GM18517 (cell line): ENCODE measurements around the gene ZNF225.
"Not testable (repeated sequence)": the region's sequence is repeated elsewhere in the genome, so short reads cannot be mapped to it uniquely, and the experiment has no call there.

ENCODE experiments used
- ATAC-seq: cut with Tn5 transposase; IDR thresholded peaks from one replicate; pipeline ENCODE4 v1.9.1; 2021; ENCODE audit warnings: mild to moderate bottlenecking, moderate library complexity; ENCODE audit not compliant: unreplicated experiment

ZNF225 gene

GRCh38 chr19:44156475-44156874 lies 43.3 kb downstream of the ZNF225 start:
- ATAC-seq, result no peak

DNA sequence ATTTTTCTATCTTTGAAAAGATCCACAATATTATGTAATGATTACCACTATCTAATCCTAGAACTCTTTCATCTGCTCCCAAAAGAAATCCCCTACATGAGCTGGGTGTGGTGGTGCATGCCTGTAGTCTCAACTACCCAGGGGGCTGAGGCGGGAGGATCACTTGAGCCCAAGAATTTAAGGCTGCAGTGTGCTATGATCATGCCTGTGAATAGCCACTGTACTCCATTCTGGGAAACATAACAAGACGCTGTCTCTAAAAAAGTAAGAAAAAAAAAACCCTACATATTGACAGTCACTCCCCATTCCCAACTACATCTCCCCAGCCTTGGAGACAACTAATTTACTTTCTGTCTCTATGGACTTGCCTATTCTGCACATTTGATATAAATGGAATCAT lies 50.6 kb downstream of the ZNF225 start:
- ATAC-seq, result no peak

DNA sequence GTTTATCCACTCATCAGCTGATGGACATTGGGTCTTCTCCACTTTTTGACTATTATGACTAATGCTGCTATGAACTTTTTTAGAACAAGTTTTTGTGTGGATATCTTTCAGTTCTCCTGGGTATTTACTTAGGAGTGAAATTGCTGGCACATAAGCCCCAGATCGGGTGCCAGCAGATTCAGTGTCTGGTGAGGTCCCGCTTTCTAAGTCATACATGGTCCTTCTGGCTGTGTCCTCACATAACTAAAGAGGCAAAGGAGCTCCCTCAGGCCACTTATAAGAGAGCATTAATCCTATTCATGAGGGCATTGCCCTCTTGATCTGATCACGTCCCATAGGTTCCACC lies 51.1 kb downstream of the ZNF225 start:
- ATAC-seq, result peak; percentile 19

DNA sequence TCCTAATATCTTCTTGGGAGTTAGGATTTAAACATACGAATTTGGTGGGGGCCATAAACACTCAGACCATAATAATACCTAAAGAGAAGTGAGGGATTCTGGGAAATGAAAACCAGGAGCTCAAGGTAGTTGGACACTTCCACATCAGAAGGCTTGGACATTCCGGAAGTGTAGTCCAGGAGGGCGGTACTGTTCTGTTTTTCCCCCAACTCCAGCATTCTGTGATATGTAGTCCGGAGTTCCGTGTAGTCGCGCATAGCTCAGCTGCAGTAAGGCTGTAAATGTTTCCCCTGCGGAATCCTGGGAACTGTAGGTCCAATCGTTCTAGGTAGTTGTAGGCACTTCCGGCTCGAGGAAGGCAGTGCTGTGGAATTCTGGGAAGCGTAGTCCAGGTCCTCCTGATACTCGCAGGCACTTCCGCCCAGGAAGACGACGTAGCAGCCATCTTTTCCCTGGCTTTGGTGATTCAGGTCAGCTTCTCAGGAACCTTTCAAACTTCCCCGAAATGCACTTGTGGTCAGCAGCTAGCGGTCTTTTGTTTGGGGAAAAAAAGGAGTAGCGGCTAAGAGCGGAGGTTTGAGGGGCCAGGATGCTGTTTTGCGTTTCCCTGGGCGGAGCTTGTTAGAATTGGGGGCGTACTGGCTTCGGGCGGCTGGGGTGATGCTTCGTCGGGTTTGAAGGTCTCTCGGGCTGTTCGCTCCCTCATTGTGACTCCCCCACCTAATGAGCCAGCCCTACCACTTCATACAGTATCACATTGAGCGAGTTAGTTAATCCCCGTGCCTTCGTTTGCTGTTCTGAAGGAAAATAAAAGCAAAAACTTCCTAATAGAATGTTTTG lies 51.7 kb downstream of the ZNF225 start, which contains the start of gene ZNF226:
ZNF226 (plus strand) TSS at position 428 of the 840 bp plus-strand sequence. CDS start 4,981 bp downstream, outside the sequence.
- peak; percentile 83 for ATAC-seq

DNA sequence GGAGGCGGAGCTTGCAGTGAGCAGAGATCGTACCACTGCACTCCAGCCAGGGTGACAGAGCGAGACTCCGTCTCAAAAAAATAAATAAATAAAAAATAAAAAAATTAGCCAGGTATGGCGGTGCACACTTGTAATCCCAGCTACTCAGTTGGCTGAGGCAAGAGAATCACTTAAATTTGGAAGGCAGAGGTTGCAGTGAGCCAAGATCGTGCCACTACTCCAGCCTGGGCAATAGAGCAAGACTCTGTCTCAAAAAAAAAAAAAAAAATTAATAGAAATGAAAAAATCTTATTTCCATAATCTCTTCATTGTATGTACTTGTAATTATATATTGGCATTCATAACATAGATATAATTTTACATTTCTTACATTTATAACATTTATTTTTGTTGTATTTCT lies 57.5 kb downstream of the ZNF225 start:
- not testable (repeated sequence) for ATAC-seq

DNA sequence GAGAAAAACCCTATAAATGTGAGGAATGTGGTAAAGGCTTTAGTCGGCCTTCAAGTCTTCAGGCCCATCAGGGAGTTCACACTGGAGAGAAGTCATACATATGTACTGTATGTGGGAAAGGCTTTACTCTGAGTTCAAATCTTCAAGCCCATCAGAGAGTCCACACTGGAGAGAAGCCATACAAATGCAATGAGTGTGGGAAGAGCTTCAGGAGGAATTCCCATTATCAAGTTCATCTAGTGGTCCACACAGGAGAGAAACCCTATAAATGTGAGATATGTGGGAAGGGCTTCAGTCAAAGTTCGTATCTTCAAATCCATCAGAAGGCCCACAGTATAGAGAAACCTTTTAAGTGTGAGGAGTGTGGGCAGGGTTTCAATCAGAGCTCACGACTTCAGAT lies 63.4 kb downstream of the ZNF225 start:
- no peak for ATAC-seq

DNA sequence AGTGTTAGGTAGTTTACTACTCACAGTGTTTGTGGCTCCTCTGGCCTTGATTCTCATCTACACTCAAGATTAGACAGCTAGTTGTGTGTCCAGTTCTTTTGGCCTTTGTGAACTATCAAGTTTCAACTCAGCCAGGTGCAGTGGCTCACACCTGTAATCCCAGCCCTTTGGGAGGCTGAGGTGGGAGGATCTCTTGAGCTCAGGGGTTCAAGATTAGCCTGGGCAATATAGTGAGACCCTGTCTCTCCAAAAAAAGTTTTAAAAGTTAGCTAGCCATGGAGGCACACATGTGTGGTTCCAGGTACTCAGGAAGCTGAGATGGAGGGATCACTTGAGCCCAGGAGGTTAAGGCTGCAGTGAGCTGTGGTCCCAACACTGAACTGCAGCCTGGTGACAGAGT lies 67.8 kb downstream of the ZNF225 start:
- ATAC-seq, result no peak

GRCh38 chr19:44182145-44182544 lies 68.9 kb downstream of the ZNF225 start:
- no peak for ATAC-seq
